Measurements from ENCODE around the gene RNF157.

The RNF157 gene

DNA sequence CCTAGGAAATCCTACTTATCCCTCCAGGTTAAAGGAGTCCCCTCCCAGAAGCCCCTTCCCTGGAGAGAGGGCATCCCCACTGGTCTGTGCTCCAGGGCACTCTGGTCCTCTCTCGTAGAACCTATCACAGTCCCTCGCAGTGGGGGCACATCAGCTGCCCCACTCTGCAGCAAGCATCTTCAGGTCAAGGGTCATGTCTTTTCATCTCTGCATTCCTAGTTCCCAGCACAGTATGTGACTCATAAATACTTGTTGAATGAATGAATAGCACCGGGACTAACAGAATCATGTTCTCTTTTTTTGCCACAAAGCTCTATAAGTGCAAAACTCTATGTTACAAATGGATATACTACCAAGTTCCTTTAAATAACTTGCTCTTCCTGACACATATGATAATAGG, 36.0 kb downstream of the RNF157 start:
- no peak for DNase-seq
- TF ChIP-seq, protein P1, sequence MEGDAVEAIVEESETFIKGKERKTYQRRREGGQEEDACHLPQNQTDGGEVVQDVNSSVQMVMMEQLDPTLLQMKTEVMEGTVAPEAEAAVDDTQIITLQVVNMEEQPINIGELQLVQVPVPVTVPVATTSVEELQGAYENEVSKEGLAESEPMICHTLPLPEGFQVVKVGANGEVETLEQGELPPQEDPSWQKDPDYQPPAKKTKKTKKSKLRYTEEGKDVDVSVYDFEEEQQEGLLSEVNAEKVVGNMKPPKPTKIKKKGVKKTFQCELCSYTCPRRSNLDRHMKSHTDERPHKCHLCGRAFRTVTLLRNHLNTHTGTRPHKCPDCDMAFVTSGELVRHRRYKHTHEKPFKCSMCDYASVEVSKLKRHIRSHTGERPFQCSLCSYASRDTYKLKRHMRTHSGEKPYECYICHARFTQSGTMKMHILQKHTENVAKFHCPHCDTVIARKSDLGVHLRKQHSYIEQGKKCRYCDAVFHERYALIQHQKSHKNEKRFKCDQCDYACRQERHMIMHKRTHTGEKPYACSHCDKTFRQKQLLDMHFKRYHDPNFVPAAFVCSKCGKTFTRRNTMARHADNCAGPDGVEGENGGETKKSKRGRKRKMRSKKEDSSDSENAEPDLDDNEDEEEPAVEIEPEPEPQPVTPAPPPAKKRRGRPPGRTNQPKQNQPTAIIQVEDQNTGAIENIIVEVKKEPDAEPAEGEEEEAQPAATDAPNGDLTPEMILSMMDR (IDR thresholded peaks at IDR 0.05; ENCODE audit: low read depth, low read length): no peak
- H3K4me1 ChIP-seq: no peaks in the 10 kb centered on the region

DNA sequence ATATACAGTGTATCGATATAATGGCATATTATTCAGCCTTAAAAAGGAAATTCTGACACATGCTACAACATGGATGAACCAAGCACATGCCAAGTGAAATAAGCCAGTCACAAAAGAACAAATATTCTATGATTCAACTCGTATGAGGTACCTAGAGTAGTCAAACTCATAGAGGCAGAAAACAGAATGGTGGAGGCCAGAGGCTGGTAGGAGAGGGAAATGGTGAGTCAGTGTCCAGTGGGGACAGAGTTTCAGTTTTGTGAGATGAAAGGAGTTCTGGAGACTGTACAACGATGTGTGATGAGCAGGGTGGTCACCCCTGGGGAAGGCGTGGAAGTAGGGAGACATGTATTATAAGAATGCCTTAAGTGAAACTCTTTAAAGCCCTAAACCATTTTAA, 39.9 kb downstream of the RNF157 start:
- TF ChIP-seq, protein P1 (IDR thresholded peaks at IDR 0.05; ENCODE audit: low read depth, low read length): no peak
- Histone ChIP-seq H3K4me1 (peaks cover 7% of the 10 kb centered on the region), H3K27me3 (no peaks in the 10 kb centered on the region), H3K9me3 (no peaks in the 10 kb centered on the region), H3K4me3 (ENCODE audit: low read depth, low read length) (no peak overlapping the region), H3K36me3 (no peaks in the 10 kb centered on the region)
- DNase-seq: no peak

More for the DNA sequence above, 36.0 kb downstream of the RNF157 start:
- Histone ChIP-seq H3K36me3 (no peaks in the 10 kb centered on the region), H3K4me3 (ENCODE audit: low read depth, low read length) (no peak overlapping the region), H3K27me3 (no peaks in the 10 kb centered on the region), H3K9me3 (no peaks in the 10 kb centered on the region)

DNA sequence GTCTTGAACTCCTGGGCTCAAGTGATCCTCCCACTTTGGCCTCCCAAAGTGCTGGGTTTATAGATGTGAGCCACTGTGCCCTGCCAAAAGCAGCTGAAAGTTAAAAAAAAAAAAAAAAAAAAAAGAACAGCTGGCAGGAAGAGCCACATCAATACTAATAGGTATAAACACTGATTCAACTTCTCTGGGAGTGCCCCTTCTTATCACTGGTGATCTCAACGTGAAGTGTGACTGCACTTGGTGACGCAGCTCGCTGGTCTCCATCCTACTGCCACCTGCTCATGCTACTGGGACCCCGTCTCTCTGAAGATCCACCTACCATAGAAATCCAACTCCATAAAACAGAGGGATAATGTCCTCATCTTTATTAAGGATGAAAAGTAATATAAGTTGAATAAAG, 40.8 kb downstream of the RNF157 start:
- H3K9me3 ChIP-seq: no peaks in the 10 kb centered on the region
- TF ChIP-seq, protein P1 (IDR thresholded peaks at IDR 0.05; ENCODE audit: low read depth, low read length): no peak
- H3K4me1 ChIP-seq: peaks cover 7% of the 10 kb centered on the region
- H3K36me3 ChIP-seq: no peaks in the 10 kb centered on the region
- no peak overlapping the region for H3K4me3 ChIP-seq (ENCODE audit: low read depth, low read length)
- no peaks in the 10 kb centered on the region for H3K27me3 ChIP-seq
- DNase-seq: no peak

DNA sequence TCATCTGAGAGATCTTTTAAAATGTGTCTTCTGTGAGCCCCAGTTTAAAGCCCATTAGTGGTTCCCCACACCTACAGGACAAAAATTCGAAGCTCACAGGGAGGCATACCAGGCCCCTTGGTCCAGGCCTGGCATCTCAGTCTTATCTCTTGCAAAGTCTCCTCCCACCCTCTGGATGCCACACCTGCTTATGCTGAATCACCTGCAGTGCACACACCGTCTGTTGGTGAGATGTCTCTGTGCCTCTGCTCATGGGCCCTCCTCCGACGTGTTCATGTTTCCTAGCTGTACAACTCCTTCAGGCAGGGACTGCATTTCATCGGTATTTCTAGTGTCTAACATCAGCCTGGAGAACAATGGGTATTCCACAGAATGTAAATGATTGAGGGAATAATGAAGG, 41.6 kb downstream of the RNF157 start:
- H3K27me3 ChIP-seq: no peaks in the 10 kb centered on the region
- DNase-seq: no peak
- H3K4me3 ChIP-seq (ENCODE audit: low read depth, low read length): no peak overlapping the region
- H3K9me3 ChIP-seq: no peaks in the 10 kb centered on the region
- no peaks in the 10 kb centered on the region for H3K36me3 ChIP-seq
- TF ChIP-seq, protein P1 (IDR thresholded peaks at IDR 0.05; ENCODE audit: low read depth, low read length): no peak
- peaks cover 9% of the 10 kb centered on the region for H3K4me1 ChIP-seq

DNA sequence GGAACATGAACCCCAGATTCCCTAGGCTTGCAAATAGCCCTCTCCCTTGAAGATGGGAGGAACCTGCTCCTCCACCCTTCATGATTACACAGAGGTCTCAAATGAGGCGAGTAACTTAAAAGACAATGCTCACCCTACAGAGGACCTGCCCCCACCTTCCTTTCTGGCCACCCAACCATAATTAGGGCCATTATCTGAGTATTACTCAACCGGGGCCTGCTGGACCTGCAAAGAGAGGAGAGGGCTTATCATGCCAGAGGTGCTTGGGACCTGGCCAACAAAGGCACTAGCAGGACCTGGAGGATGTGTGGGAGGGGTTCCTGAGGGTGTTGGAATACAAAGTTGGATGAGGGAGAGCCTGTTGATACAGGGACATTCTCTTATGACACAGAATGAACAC, 42.4 kb downstream of the RNF157 start:
- peak; percentile 77 for DNase-seq
- H3K4me3 ChIP-seq (ENCODE audit: low read depth, low read length): no peak overlapping the region

DNA sequence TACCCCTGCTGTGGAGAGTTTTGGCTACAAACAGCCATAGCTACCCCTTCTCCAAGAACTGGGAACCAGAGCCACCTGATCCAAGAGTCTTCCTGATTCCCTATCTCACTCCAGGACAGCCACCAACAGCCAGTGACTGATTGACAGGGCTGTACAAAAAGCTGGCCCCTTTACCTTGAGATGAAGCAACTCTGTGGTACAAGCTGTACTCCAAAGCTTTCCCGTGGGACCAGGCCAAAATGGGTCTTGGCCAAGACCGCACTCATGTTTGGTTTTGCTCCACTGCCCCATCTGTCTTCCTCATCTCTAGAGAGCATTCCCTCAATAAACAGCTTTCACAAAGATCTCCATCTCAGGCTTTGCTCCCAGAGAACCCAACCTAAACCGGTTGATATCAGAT, 43.6 kb downstream of the RNF157 start:
- H3K4me3 ChIP-seq (ENCODE audit: low read depth, low read length): no peak overlapping the region
- H3K4me1 ChIP-seq: peaks cover 12% of the 10 kb centered on the region
- DNase-seq: no peak
- no peaks in the 10 kb centered on the region for H3K36me3 ChIP-seq
- H3K27me3 ChIP-seq: no peaks in the 10 kb centered on the region
- TF ChIP-seq, protein P1 (IDR thresholded peaks at IDR 0.05; ENCODE audit: low read depth, low read length): no peak
- no peaks in the 10 kb centered on the region for H3K9me3 ChIP-seq

More for the DNA sequence above, 42.4 kb downstream of the RNF157 start:
- H3K36me3 ChIP-seq: no peaks in the 10 kb centered on the region
- no peaks in the 10 kb centered on the region for H3K27me3 ChIP-seq
- TF ChIP-seq, protein P1 (IDR thresholded peaks at IDR 0.05; ENCODE audit: low read depth, low read length): no peak
- no peaks in the 10 kb centered on the region for H3K9me3 ChIP-seq
- peaks cover 12% of the 10 kb centered on the region for H3K4me1 ChIP-seq
